VCaP (cell line): ENCODE measurements around the gene BLCAP.
A peak's percentile ranks its signal among the peaks of the same experiment; 100 is the strongest.

Experiments
- H3K27ac ChIP-seq: fragments of 450-650 bp; 2 replicates; pipeline ENCODE4 v1.5.1; 2017
- CTCF ChIP-seq: fragments of 450-650 bp; conservative IDR thresholded peaks from 2 replicates; pipeline ENCODE4 v1.5.1; 2017; ENCODE audit warnings: mild to moderate bottlenecking, moderate library complexity

Gene BLCAP

GRCh38 chr20:37570419-37570818 is 42.7 kb upstream of the BLCAP start:
- no peak for TF ChIP-seq CTCF
- no peak overlapping the region for H3K27ac ChIP-seq

GRCh38 chr20:37567671-37568588 is 40.3 kb upstream of the BLCAP start:
- TF ChIP-seq CTCF: no peak
- H3K27ac ChIP-seq: no peak overlapping the region

- no peak for TF ChIP-seq CTCF
- H3K27ac ChIP-seq: no peak overlapping the region
These were observed 39.6 kb upstream of the BLCAP start for GRCh38 chr20:37567331-37567665.

- TF ChIP-seq CTCF: no peak
- H3K27ac ChIP-seq: no peak overlapping the region
These were observed 39.1 kb upstream of the BLCAP start for GRCh38 chr20:37566590-37567330.

GRCh38 chr20:37565134-37565811 is 37.6 kb upstream of the BLCAP start:
- no peak for TF ChIP-seq CTCF

GRCh38 chr20:37564388-37565133 is 36.9 kb upstream of the BLCAP start:
- peak; percentile 99 for TF ChIP-seq CTCF
- peak overlapping the region; percentile 59; the same call in 1 of the 2 replicates for H3K27ac ChIP-seq

More at GRCh38 chr20:37565134-37565811, 37.6 kb upstream of the BLCAP start:
- H3K27ac ChIP-seq: no peak overlapping the region
